SK-N-MC (cell line): ENCODE measurements around the gene REG3G.

Experiments
- DNase-seq: peaks from one replicate; pipeline ENCODE4 v3.0.0-alpha.2; 2011; ENCODE audit warnings: low read depth, low spot score
- H3K27ac ChIP-seq: fragments of 200-600 bp; sonication (generic); 2 replicates; pipeline ENCODE4 v1.5.1; 2016; ENCODE audit warnings: mixed run types
- H3K36me3 ChIP-seq: fragments of 200-600 bp; sonication (generic); 2 replicates; pipeline ENCODE4 v1.6.1; 2017; ENCODE audit warnings: antibody characterized with exemption, low read length, mixed read lengths; ENCODE audit not compliant: insufficient read depth
- H3K4me3 ChIP-seq: fragments of 200-600 bp; sonication (generic); 2 replicates; pipeline ENCODE4 v1.5.1; 2016
- H3K9ac ChIP-seq: fragments of 200-600 bp; sonication (generic); 2 replicates; pipeline ENCODE4 v1.8.0; 2017; ENCODE audit warnings: mixed run types, mixed read lengths; ENCODE audit not compliant: insufficient read length
- H3K9me3 ChIP-seq: fragments of 200-600 bp; sonication (generic); 2 replicates; pipeline ENCODE4 v1.6.1; 2017; ENCODE audit warnings: low read depth, mild to moderate bottlenecking, antibody characterized with exemption, low read length, moderate library complexity, mixed read lengths
- EZH2 ChIP-seq: fragments of 200-600 bp; sonication (generic); IDR thresholded peaks from one replicate; pipeline ENCODE4 v1.6.1; 2017; ENCODE audit warnings: antibody characterized with exemption
- FOXP2 ChIP-seq: optimal IDR thresholded peaks from 2 replicates; pipeline ENCODE3; 2011; ENCODE audit warnings: mild to moderate bottlenecking, moderate library complexity; ENCODE audit not compliant: insufficient read depth; ENCODE audit errors: extremely low read length, control extremely low read depth
- POLR2AphosphoS5 ChIP-seq: IDR thresholded peaks from 2 replicates; pipeline ENCODE4 v1.6.1; 2012; ENCODE audit warnings: mild to moderate bottlenecking, low read depth, low read length, borderline replicate concordance

The REG3G gene

DNA sequence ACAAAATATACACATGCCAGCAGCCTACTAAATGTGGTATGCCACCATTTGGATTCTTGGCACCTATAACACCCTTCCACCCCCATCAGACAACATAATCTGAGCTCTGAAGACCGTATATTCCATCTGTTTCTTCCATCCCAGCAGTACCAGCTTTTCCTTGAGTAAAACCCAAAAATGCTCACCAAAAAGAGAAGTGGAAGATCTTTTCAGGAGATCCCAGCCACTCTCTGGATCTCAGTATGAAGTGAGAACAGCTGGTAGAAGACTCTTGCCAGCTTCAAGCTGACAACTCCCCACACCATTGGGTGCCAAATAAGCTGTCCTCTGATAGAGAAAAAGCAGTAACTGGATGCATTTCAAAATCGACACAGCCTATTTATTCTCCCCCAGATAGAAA lies 39.7 kb downstream of the REG3G start:
- Histone ChIP-seq H3K9ac (no peak overlapping the region), H3K27ac (no peak overlapping the region), H3K9me3 (no peaks in the 10 kb centered on the region), H3K36me3 (no peaks in the 10 kb centered on the region), H3K4me3 (no peak overlapping the region)
- no peak for DNase-seq
- no peak for TF ChIP-seq FOXP2
- no peak for TF ChIP-seq POLR2AphosphoS5
- no peak for TF ChIP-seq EZH2

DNA sequence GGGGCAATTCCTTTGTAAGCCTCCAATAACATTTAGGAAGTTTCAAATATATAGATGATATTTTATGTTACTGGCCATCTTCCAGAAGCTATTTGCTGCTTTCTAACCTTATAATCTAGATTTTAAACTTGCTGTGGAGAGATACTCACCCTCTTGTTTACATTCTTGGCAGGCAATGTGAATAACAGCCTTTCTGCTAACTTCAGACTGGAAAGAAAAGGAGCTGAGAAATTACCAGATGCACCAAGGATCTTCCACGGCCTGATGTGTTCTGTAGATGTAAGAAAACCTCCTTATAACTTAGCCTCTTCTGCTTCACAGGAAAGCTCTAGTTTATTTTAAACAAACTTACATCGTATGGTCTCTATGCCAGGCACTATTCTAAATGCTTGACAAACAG lies 45.6 kb downstream of the REG3G start:
- no peaks in the 10 kb centered on the region for H3K9me3 ChIP-seq
- no peak overlapping the region for H3K4me3 ChIP-seq
- H3K36me3 ChIP-seq, result no peaks in the 10 kb centered on the region
- DNase-seq, result no peak
- H3K27ac ChIP-seq, result no peak overlapping the region
- TF ChIP-seq EZH2, result no peak
- no peak for TF ChIP-seq FOXP2
- no peak for TF ChIP-seq POLR2AphosphoS5
- H3K9ac ChIP-seq, result no peak overlapping the region
